T-helper 2 cell (primary cell): ENCODE measurements around the gene NARS2.
A peak's percentile ranks its signal among the peaks of the same experiment; 100 is the strongest.

Experiments used
- DNase-seq, 5 experiments: peaks; one replicate each; pipeline versions ENCODE4 v3.0.0 to v3.0.0-alpha.2; 2012 to 2022

Gene NARS2

DNA sequence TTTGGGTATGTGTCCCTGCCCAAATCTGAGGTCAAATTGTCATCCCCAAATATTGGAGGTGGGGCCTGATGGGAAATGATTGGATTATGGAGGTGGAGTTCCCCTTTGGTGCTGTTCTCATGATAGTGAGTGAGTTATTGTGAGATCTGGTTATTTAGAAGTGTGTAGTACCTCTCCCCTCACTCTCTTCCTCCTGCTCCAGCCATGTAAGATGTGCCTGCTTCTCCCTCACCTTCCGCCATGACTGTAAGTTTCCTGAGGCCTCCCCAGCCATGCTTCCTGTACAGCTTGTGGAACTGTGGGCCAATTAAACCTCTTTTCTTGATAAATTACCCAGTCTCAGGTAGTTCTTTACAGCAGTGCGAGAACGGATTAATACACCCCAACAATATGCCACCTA lies 166.0 kb downstream of the NARS2 start:
- no peak for DNase-seq

DNA sequence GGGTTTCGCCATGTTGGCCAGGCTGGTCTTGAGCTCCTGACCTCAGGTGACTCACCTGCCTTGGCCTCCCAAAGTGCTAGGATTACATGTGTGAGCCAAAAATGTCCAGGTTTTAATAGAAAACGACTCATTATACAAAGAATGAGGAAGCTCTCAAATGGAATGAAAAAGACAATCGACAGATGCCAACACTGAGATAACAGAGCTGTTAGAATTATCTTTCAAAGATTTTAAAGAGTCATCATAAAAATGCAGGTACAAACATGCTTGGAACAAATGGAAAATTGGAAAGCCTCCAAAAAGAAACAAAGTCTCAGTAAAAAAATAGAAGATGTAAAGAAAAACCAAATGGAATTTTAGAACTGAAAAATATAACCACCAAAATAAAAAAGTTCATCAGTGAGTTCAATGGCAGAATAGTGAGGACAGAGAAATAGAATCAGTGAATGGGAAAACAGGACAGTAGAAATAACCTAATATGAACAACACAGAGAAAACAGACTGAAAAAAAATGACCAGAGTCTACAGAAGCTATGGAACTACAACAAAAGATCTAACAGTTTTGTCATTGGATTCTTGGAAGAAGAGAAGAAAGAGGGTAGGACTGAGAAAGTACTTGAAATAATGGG lies 168.0 kb downstream of the NARS2 start:
- no peak for DNase-seq

DNA sequence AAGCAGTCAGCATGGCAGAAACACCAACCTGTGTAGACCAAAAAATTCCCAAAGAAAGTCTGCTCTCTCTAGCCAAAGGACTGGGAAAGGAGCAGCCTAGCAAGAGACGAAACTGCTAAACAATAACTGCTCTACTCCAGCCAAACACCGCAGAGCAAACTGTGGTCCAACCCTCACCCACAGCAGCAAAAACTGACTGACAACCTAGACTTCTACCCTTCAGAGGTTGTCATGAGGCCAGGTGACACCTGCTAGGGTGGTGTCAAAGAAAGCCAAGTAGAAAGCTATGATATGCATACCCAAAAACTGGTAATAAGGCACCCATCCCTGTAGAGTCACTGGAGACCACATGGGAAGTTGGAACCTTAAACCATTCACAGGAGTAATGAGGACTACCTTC lies 168.9 kb downstream of the NARS2 start:
- DNase-seq: no peak

DNA sequence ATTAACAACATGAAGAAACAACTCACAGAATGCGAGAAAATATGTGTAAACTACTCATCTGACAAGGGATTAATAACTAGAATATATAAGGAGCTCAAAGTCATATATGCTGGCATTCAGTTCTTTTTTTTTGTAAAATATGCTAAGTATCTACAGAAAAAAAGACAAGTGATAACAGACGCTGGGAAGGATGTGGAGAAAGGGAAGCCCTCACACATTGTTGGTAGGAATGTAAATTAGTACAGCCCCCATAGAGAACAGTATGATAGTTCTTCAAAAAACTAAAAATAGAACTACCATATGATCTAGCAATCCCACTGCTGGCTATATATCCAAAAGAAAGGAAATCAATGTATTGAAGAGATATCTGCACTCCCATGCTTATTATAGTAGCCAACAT lies 170.9 kb downstream of the NARS2 start:
- no peak for DNase-seq

DNA sequence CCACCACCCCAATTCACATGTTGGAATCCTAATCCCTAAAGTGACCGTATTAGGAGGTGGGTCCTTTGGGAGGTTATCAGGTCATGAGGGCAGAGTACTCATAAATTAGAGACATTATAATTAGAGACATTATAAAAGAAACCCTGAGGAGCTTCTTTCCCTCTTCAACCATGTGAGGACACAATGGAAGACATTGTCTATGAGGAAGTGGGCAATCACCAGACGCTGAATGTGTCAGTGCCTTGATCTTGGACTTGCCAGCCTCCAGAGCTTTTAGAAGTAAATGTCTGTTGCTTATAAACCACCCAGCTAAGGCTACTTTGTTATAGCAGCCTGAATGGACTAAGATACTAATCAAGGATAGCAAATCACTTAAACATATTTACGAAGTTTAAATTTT lies 171.8 kb downstream of the NARS2 start:
- DNase-seq: no peak

DNA sequence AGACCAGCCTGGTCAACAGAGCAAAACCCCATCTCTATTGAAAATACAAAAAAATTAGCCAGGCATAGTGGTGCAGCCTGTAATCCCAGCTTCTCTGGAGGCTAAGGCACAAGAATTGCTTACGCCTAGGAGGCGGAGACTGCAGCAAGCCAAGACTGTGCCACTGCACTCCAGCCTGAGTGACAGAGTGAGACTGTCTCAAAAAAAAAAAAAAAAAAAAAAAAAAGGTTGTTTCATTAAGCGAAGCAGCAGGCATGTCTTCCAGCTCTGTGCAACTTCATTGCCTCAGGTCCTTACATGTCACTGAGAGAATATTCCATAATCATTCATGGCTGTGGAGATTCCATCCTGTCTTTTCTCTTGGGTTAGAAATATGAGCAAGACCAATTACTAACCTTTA lies 174.0 kb downstream of the NARS2 start:
- DNase-seq: no peak

DNA sequence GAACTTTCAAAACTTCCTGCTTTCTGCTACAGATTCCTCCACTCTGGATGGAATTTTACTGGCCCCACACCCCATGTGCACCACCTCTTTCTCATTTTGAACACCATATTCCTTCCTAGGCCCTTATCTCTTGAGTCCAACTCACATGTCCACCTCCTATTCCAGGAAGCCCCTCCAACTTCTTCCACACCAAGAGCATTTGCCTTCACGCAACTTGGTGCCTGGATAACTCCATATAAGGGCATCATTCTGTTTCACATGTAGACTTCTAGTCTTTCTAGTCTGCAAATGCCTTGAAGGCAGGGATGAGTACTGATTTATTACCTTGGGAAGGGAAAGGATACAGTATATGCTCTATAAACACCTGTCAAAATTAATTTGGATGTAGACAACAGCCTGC lies 174.5 kb downstream of the NARS2 start:
- no peak for DNase-seq

DNA sequence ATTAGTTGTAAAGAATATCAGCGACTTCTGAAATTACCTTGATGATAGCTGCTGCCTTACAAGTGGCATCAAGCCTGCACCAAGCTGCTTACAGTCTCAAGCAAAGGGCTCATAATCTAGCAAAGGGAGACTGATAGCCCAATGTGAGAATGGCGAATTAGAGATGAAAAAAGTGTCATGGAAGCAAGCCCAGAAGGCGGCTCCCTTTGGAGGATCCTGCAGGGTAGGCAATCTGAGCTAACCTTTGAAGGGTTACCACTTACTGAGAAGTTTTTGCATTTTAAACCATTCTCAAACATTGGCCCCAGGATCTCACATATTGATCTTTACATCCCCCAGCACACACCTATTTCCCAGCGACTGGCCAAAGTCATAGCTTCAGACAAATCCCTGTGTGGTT lies 175.5 kb downstream of the NARS2 start:
- DNase-seq: no peak

DNA sequence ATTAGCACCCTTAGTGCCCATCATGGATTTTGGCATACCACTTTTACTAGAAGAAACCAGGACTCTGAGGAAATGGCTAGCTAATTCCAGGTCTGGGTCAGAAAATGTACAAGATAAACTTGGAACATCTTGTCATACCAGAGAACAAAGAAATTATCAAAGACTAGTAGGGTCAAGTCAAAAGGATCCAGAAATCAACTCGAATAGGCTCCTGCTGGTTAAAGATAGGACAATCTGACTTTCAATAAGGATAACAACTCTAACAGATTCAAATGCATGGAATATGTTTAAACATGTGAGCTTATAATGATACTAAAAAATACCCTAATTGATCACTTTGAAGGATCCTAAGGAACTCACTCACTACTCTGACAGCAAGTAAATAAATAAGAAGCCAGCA lies 175.9 kb downstream of the NARS2 start:
- DNase-seq: no peak

DNA sequence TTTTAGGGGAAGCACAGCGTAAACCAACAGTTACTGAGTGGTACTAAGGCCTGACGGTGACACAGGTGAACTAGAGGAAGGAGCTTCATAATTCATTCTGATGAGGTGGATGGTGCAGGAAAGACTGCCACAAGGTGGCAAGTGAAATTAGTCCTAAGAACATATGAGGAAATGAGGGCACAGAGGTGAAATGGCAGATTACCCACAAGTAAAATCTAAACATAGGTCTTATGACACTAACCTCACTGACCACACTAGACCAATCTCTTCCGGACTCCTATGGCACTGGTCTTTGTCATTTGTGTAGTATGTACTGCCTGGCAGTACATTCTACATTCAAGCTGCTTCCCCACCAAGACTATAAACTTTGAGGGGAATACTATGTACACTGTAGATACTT lies 177.3 kb downstream of the NARS2 start:
- DNase-seq: peak in 1 of 5 experiments; percentile 93

DNA sequence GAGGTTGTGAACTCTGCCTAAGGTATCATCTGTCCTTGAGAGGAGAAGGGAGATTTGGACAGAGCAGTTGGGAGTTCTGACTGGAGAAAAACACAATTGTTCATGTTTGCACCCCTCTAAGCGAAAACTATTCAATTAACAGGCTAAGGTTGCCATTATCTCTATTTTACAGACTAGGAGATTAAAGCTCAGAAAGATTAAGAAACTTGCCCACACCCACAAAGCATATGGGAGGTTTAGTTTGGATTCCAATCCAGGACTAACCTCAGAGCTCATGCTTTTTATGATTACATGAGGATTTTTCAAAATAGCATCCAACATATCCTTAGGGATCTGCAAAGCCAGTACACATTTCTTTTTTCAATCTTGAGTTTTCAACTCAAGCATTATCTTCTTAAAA lies 179.1 kb downstream of the NARS2 start:
- no peak for DNase-seq

DNA sequence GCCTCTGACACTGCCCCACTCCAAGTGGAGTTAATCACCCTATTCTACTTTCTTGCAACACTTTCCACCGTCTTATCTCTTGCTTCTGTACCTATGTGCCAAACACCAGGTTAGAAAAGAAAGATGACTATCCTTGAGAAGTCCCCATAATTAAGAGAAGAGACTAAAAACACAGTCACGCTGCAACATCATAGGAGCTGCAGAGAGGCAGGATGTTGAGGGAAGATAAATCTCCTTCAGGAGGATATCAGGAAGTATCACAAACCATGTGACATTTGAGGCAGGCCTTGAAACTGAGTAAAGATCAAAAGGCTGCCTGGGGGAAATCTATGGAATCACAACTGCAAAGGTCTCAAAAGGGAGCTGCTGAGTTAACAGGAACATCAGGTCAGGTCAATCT lies 181.8 kb downstream of the NARS2 start:
- DNase-seq: no peak

DNA sequence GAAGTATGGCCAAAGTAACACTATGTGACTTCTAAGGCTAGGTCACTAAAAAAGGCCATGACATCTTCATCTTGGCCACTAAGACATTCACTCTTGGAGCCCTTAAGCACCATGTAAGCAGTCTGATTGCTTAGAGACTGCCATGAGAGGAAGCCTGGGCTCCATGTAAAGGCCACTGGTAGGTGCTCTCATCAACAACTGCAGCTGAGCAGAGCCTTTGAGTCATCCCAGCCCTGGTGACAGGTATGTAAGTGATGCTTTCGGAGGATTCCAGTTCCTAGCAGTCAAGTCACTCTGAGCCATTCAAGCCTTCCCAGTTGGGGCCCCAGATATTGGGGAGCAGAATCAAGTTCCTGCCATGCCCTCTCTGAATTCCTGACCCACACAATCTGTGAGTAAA lies 183.2 kb downstream of the NARS2 start:
- DNase-seq: no peak

DNA sequence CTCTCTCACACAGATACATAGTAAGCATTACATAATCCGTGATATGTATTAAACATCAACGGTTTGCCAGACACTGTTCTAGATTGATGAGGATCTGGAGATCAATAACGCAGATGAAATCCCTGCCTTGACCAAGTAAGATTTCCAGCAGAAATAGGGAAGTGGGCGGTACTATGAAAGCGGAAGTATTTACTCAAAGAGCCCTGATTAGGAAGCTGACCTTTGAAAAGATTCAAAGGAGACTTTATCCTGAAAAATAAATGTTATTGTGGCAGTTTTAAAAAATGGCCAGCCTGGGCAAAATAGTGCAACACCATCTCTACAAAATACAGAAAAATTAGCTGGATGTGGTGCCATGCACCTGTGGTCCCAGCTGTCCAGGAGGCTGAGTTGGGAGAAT lies 183.9 kb downstream of the NARS2 start:
- no peak for DNase-seq

DNA sequence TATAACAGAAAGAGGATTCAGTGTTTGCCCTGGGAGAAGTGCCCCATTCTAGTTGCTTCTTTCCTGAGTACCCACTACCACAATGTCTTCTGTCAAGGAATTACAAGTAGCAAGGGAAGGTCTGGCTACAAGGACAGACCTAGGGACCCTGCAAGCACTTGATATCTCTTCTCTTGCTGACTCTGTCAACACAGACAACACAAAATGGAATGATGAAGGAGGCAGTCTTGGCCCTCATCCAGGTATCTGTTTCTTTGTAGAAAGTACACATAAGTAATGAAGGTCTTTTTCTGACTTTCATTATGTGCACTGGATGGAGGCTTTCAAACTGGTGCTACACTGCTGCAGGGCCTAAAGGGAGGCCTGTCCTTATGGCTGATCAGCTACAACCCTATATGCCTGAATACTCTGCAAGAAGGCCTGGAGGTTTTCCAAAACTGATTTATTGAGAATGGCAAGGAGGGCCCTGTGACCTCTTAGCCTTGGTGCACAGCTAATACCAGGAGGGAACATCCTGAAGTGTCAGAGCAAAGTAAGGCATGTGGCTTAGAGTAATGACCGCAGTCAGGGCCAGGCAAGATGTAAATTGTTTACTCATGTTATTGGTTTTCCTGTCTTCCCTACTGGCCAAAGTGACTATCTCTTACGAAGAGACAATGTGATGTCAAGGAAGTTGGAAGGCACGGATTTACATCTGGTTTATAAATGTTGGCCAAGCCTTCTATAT lies 188.3 kb downstream of the NARS2 start:
- DNase-seq: no peak
